OCI-LY7 (cell line): ENCODE measurements around the gene PFDN4.

Source experiments
- CTCF ChIP-seq: fragments of 200-600 bp; sonication (generic); conservative IDR thresholded peaks from 2 replicates; pipeline ENCODE4 v1.5.1; 2014; ENCODE audit warnings: mild to moderate bottlenecking, antibody characterized with exemption, low read length, moderate library complexity, mixed read lengths
- EZH2phosphoT487 ChIP-seq: fragments of 200-600 bp; sonication (generic); IDR thresholded peaks from 2 replicates; pipeline ENCODE4 v1.6.1; 2018; ENCODE audit warnings: low read depth, borderline replicate concordance, mild to moderate bottlenecking, mixed run types, antibody characterized with exemption, low read length, moderate library complexity, mixed read lengths

GRCh38 chr20:54190217-54190616 lies 17.7 kb upstream of the PFDN4 start:
- no peak for TF ChIP-seq CTCF
- no peak for TF ChIP-seq EZH2phosphoT487
